Activated CD4-positive, alpha-beta memory T cell treated with anti-CD3 and anti-CD28 coated beads for 36 hours (primary cell): Measurements from ENCODE around the gene PRRT1B. TPM values are rescaled to one million over a fixed set of nuclear protein-coding genes. Genes with fewer than 3 reads are reported as not detected.
A peak's percentile ranks its signal among the peaks of the same experiment; 100 is the strongest.
"Not testable (repeated sequence)": the region's sequence is repeated elsewhere in the genome, so short reads cannot be mapped to it uniquely, and the experiment has no call there.

ENCODE experiments used
- CTCF ChIA-PET: fragments of 350-600 bp; sonication (Branson Sonifier 250); formaldehyde crosslinking; loops from one replicate; lab custom pipeline; 2021; ENCODE audit warnings: antibody characterized with exemption, inconsistent platforms; lab: Charles Lee
- POLR2A ChIA-PET: fragments of 350-600 bp; sonication (Branson Sonifier 250); formaldehyde crosslinking; loops from one replicate; lab custom pipeline; 2021; ENCODE audit warnings: antibody characterized with exemption; lab: Charles Lee
- DNase-seq: peaks from one replicate; pipeline ENCODE4 v3.0.0-alpha.2; 2020
- H3K27ac Mint-ChIP-seq: one replicate; pipeline ENCODE4 v1.8.0; 2021; ENCODE audit warnings: mixed read lengths
- H3K27me3 Mint-ChIP-seq: one replicate; pipeline ENCODE4 v1.8.0; 2021; ENCODE audit warnings: mixed read lengths
- H3K36me3 Mint-ChIP-seq: one replicate; pipeline ENCODE4 v1.8.0; 2021; ENCODE audit warnings: mixed read lengths
- H3K4me1 Mint-ChIP-seq: one replicate; pipeline ENCODE4 v1.8.0; 2021; ENCODE audit warnings: low read depth, mixed read lengths
- H3K4me3 Mint-ChIP-seq: one replicate; pipeline ENCODE4 v1.8.0; 2021; ENCODE audit warnings: mild to moderate bottlenecking, mixed read lengths
- H3K9me3 Mint-ChIP-seq: one replicate; pipeline ENCODE4 v1.8.0; 2021; ENCODE audit warnings: mixed read lengths
- intact Hi-C: fragments of 100-400 bp; cut with micrococcal nuclease; formaldehyde crosslinking; loops from one replicate; pipeline ENCODE4 v1.15.1; 2023
- total RNA-seq, 2 experiments: library from RNA; stranded (reverse); gene quantifications; one replicate each; pipeline ENCODE4 v1.2.3, GENCODE V29; 2021

The PRRT1B gene
- total RNA-seq, 2 experiments from 2014 or later = not detected

DNA sequence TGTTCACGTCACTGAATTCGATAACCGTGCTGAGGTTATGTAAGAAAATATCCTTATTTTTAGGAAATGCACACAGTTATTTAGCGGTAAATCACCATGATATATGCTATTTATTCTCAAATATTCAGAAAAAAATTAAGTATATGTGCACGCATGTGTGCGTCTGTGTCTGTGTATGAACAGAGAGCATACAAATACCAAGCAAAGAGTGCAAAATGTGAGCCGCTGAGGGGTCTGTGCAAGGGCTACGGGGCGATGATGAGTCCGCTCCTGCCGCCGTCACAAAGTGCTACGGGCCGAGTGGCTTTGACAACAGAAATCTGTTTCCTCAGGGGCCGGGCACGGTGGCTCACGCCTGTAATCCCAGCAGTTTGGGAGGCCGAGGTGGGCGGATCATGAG, 7.4 kb upstream of the PRRT1B start:
- POLR2A ChIA-PET = no interaction called here
- CTCF ChIA-PET = no interaction called here
- no peaks in the 10 kb centered on the region for H3K27me3 Mint-ChIP-seq

DNA sequence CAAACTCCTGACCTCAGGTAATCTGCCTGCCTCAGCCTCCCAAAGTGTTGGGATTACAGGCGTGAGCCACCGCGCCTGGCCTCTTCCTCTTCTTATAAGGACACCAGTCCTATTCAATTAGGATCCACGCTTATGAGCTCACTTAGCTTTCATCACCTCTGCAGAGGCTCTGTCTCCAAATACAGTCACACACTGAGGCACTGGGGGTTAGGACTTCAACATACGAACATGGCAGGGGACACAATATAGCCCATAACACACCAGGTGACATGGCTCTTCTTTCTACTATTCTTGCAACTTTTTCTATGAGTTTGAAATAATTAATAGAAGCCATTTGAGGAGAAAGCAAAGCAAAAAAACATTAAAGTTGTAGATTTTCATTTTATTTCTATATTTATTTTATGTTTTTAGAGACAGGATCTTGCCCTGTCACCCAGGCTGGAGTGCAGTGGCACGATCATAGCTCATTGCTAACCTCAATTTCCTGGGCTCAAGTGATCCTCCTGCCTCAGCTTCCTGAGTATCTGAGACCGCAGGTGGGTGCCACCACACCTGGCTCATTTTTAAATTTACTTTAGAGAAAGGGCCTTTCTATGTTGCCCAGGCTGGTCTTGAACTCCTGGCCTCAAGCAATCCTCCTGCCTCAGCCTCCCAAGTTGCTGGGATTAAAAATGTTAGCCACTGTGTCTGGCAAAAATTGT, 6.0 kb upstream of the PRRT1B start:
- Mint-ChIP-seq H3K27ac (no peak overlapping the region), H3K4me1 (peaks cover 21% of the 10 kb centered on the region), H3K36me3 (peaks cover 10% of the 10 kb centered on the region), H3K9me3 (peaks cover 19% of the 10 kb centered on the region), H3K27me3 (no peaks in the 10 kb centered on the region), H3K4me3 (no peak overlapping the region)
- CTCF ChIA-PET = interaction anchor here (0.7 to 1.6 kb wide), 3 partner anchors 20 to 189 kb away, joined by 3 to 4 read pairs (median 3); no protein-coding TSS in a partner anchor
- POLR2A ChIA-PET = no interaction called here
- intact Hi-C loops = no loop called here
- peak; percentile 38 for DNase-seq

More for the DNA sequence above, 7.4 kb upstream of the PRRT1B start:
- Mint-ChIP-seq H3K4me3 (no peak overlapping the region), H3K9me3 (peaks cover 4% of the 10 kb centered on the region), H3K36me3 (peaks cover 2% of the 10 kb centered on the region), H3K4me1 (peaks cover 22% of the 10 kb centered on the region), H3K27ac (no peak overlapping the region)
- intact Hi-C loops = no loop called here
- DNase-seq = no peak

DNA sequence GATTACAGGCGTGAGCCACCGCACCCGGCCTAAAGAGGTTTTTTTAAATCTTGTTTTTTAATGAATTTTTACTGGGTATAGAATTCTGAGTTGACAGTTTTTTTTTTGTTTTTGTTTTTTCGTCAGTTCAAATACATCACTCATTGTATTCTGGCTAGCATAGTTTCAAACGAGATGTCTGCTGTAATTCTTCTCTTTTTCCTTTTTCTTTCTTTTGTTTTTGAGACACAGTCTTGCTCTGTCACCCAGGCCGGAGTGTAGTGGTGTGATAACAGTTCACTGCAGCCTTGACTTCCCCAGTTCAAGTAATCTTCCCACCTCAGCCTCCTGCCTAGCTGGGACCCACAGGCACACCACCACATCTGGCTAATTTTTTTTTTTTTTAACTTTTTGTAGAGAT, 2.2 kb upstream of the PRRT1B start:
- POLR2A ChIA-PET = no interaction called here
- no peak for DNase-seq
- no peak overlapping the region for H3K4me3 Mint-ChIP-seq
- peaks cover 24% of the 10 kb centered on the region for H3K4me1 Mint-ChIP-seq
- H3K27ac Mint-ChIP-seq = no peak overlapping the region
- intact Hi-C loops = no loop called here
- peaks cover 10% of the 10 kb centered on the region for H3K36me3 Mint-ChIP-seq
- CTCF ChIA-PET = no interaction called here
- H3K9me3 Mint-ChIP-seq = peaks cover 24% of the 10 kb centered on the region
- peaks cover 23% of the 10 kb centered on the region for H3K27me3 Mint-ChIP-seq

DNA sequence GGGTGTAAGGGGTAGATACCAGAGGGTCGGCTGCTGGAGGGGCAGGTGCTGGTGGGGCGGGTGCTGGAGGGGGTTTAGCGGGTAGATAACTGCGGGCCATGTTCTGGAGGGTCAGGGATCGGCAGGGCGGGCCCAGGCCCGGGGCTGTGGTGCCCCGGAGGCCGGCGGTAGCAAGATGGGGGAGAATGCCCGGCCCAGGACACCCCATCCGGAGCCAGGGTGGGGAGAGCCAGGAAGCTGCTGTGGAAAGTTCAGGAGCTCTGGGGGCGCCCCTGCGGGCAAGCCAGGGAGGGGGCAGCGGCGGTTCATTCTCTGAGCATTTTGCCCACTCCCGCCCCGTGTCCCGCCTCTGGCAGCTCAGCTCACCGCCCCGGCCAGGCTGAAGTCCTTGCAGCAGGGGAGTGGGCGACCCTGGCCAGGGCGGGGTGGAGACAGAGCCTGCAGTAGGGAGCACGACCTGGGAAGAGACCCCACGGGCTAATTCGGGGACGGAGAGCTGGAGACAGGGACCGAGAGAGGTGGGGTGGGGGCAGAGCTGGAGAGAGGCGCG, 538 bp downstream of the PRRT1B start:
- ChIA-PET CTCF (no interaction called here), POLR2A (interaction anchor here (1.0 kb wide), 1 partner anchor 19 kb away, joined by 4 read pairs; no protein-coding TSS in a partner anchor)
- no peak for DNase-seq
- H3K4me3 Mint-ChIP-seq = no peak overlapping the region
- H3K4me1 Mint-ChIP-seq = peaks cover 13% of the 10 kb centered on the region
- no peak overlapping the region for H3K27ac Mint-ChIP-seq
- peaks cover 24% of the 10 kb centered on the region for H3K9me3 Mint-ChIP-seq
- H3K27me3 Mint-ChIP-seq = peaks cover 42% of the 10 kb centered on the region
- intact Hi-C loops = no loop called here
- peaks cover 10% of the 10 kb centered on the region for H3K36me3 Mint-ChIP-seq

DNA sequence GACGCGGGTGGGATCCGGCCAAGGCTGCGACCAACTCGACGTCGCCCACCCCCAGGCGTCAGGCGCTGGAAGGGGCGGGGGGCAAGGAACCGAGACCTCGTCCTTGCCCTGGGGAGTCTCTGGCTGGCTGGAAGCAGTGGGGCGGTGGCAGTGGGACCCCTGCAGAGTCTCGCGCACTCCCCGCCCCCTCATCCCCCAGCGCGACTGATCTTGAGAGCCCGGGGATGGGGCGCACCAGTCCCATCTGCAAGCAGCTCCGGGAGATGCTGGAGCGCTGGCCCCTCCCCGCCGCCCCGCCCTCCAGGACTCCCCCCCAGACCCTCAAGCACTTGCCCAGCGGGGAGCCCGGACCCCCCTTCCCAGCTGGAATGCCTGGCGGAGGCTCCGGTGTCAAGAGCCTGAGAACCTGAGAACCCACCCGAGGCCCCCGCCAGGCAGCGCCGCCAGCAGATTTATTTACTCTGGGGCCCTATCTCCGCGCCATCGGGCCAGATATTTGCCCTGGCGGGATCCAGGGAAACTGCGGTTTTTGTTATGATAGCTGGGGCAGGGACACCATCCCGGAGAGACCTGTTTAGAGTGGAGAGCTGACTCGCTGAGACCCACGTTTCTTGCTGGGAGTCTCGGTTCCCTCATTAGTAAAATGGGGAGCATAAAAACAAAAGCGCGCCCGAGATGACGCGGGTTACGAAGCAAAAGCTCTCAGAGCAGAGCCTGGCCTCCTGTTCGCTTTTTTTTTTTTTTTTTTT, 1.2 kb downstream of the PRRT1B start:
- Mint-ChIP-seq H3K27me3 (peaks cover 43% of the 10 kb centered on the region), H3K4me1 (peaks cover 13% of the 10 kb centered on the region), H3K36me3 (peaks cover 10% of the 10 kb centered on the region), H3K4me3 (peak overlapping the region; percentile 53), H3K9me3 (peaks cover 24% of the 10 kb centered on the region), H3K27ac (no peak overlapping the region)
- ChIA-PET CTCF (interaction anchor here (0.8 to 1.1 kb wide), 2 partner anchors 46 to 211 kb away, joined by 3 read pairs; no protein-coding TSS in a partner anchor), POLR2A (interaction anchor here (1.0 kb wide), 1 partner anchor 18 kb away, joined by 4 read pairs; no protein-coding TSS in a partner anchor)
- intact Hi-C loops = no loop called here
- peak; percentile 46 for DNase-seq

DNA sequence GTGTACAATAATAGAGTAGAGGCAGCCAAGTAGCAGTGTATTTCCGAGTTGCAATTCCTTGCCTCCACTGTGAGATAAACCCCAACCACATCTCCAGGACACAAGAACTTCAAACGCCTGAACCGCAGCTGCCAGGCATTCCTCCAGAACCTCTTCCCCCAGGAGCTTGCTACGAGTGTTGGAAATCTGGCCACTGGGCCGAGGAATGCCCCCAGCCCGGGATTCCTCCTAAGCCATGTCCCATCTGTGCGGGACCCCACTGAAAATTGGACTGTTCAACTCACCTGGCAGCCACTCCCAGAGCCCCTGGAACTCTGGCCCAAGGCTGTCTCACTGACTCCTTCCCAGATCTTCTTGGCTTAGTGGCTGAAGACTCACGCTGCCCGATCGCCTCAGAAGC, 3.9 kb downstream of the PRRT1B start:
- POLR2A ChIA-PET, DNase-seq, H3K4me3 Mint-ChIP-seq, intact Hi-C loops, H3K9me3 Mint-ChIP-seq, H3K36me3 Mint-ChIP-seq, CTCF ChIA-PET, H3K27ac Mint-ChIP-seq: not testable (repeated sequence)
- Mint-ChIP-seq H3K4me1 (peaks cover 13% of the 10 kb centered on the region), H3K27me3 (peaks cover 52% of the 10 kb centered on the region)

DNA sequence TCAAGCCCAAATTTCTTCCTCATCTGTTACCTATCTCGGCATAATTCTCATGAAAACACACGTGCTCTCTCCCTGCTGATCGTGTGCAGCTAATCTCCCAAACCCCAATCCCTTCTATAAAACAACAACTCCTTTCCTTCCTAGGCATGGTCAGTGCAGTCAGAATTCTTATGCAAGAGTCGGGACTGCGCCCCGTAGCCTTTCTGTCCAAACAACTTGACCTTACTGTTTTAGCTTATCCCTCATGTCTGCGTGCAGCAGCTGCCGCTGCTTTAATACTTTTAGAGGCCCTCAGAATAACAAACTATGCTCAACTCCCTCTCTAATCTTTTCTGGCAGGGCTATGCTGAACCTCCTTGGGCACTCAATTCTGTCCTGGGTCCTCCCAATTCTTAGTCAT, 5.1 kb downstream of the PRRT1B start:
- intact Hi-C loops, POLR2A ChIA-PET: not testable (repeated sequence)

DNA sequence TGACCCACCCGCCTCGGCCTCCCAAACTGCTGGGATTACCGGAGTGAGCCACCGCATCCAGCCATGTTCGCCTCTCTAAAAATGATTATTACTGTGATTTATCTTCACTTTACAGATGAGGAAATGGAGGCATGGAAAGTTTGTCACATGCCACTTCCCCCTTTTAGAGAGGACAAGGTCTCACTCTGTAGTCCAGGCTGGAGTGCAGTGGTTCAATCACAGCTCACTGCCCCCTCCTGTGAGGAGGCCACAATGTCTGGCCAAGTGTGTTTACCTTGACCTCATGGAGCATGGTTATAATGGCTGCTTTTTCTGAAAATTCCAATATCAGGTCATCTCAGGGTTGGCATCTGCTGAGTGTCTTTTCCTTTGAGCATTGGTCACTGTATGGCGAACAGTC, 6.7 kb downstream of the PRRT1B start:
- Mint-ChIP-seq H3K4me3 (no peak overlapping the region), H3K27me3 (peaks cover 52% of the 10 kb centered on the region), H3K4me1 (peaks cover 7% of the 10 kb centered on the region), H3K36me3 (no peaks in the 10 kb centered on the region), H3K27ac (no peak overlapping the region), H3K9me3 (no peaks in the 10 kb centered on the region)
- ChIA-PET CTCF (no interaction called here), POLR2A (no interaction called here)
- intact Hi-C loops = no loop called here
- DNase-seq = no peak

More for the DNA sequence above, 5.1 kb downstream of the PRRT1B start:
- H3K27ac Mint-ChIP-seq, H3K36me3 Mint-ChIP-seq, H3K9me3 Mint-ChIP-seq, H3K4me3 Mint-ChIP-seq, DNase-seq, CTCF ChIA-PET: not testable (repeated sequence)
- Mint-ChIP-seq H3K4me1 (peaks cover 11% of the 10 kb centered on the region), H3K27me3 (peaks cover 52% of the 10 kb centered on the region)

DNA sequence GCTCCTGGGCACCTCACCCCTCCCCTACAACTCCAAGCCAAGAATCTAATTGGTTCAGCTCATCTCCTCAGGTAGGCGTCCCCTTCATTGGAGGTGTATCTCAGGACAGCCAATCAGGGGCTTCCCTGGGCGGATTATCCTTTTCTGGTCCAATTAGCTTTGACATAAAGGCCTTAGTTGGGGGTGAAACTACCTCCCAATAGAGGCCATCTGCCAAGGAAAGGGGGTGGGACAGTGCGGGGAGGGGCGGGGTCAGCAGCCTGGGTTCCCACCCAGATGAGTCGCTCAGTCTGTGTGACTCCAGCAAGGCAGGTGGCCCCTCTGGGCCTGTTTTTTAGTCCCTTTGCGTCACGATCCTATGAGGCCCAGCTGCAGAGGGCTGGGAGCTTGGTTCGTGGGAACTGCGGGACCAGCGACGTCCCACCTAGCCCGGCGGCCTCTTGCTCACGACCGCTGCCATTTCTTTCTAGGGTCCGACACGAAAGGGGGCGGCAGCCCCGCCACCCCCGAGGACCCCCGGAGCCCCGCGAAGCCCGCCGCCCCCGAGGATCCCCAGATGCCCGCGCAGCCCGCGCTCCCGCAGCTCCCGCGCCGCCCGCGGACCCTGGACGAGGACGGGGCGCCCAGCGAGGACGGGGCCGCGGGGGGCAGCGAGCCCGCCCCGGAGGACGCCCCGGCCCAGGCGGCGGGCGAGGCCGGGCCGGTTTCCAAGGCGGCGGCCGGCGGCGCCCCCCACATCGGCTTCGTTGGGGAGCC, 8.9 kb downstream of the PRRT1B start:
- Mint-ChIP-seq H3K27ac (no peak overlapping the region), H3K27me3 (peaks cover 30% of the 10 kb centered on the region), H3K36me3 (no peaks in the 10 kb centered on the region), H3K9me3 (no peaks in the 10 kb centered on the region), H3K4me3 (no peak overlapping the region), H3K4me1 (no peaks in the 10 kb centered on the region)
- no peak for DNase-seq
- ChIA-PET POLR2A (no interaction called here), CTCF (no interaction called here)
- intact Hi-C loops = no loop called here

DNA sequence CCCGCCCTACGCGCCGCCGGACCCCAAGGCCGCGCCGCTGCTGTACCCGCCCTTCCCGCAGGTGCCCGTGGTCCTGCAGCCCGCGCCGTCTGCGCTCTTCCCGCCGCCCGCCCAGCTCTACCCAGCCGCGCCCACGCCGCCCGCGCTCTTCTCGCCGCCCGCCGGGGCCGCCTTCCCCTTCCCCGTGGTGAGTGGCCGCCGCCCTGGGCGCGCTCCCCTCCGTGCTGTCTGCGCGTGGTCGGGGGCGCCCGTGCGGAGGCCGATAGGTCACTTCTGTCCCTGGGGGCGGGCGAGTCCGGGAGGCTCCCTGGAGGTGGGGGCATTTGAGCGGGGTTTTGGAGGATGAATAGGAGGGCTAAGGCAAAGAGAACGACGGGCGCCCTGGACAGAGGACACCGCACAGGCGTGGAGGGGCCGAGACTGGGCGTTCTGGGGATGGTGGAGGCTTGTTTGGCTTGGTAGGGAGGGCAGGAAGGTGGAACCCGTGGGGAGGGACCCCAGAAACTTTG, 9.6 kb downstream of the PRRT1B start:
- Mint-ChIP-seq H3K36me3 (no peaks in the 10 kb centered on the region), H3K4me1 (no peaks in the 10 kb centered on the region), H3K9me3 (no peaks in the 10 kb centered on the region), H3K27ac (no peak overlapping the region), H3K27me3 (peaks cover 24% of the 10 kb centered on the region), H3K4me3 (no peak overlapping the region)
- DNase-seq = no peak
- POLR2A ChIA-PET = no interaction called here
- intact Hi-C loops = no loop called here
- CTCF ChIA-PET = no interaction called here

DNA sequence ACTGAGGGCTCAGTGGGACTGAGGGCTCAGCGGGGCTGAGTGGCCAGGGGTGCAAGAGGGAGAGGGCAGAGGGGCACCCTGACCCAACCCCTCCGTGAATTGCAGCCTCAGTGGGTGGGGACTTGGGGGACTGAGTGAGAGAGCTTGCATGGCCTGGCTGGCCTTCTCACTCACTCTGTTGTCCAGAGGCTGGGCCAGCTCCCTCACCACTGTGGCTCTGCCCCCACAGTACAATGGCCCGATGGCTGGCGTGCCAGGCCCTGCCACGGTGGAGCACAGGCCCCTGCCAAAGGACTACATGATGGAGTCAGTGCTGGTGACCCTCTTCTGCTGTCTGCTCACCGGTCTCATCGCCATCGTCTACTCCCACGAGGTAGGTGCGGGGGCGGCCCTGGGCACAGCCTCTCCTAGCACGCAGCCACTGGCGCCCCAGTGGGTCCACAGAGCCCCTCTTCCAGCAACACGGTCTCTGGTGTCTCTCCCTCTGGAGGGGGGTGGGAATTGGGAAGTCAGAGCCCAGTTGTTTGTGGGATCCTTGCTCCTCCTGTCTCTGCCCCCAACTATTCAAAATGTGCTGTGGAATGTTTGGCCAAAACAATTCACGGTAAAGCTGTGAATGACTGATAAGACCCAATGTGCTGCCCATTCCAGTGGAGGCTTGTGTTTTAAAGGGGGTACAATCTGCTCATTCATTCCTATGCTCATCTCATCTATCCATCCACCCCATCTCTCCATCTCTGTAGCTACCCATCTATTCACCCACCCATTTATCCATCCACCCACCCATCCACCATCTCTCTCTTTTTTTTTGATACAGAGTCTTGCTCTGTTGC, 10.7 kb downstream of the PRRT1B start:
- no peaks in the 10 kb centered on the region for H3K36me3 Mint-ChIP-seq
- H3K27ac Mint-ChIP-seq = no peak overlapping the region
- peaks cover 22% of the 10 kb centered on the region for H3K27me3 Mint-ChIP-seq
- ChIA-PET CTCF (interaction anchor here (0.9 kb wide), 1 partner anchor 206 kb away, joined by 3 read pairs; no protein-coding TSS in a partner anchor), POLR2A (no interaction called here)
- H3K4me3 Mint-ChIP-seq = no peak overlapping the region
- DNase-seq = no peak
- intact Hi-C loops = no loop called here
- no peaks in the 10 kb centered on the region for H3K4me1 Mint-ChIP-seq
- no peaks in the 10 kb centered on the region for H3K9me3 Mint-ChIP-seq
